GM18909 (cell line): Measurements from ENCODE around the gene CPZ.
"Not testable (repeated sequence)": the region's sequence is repeated elsewhere in the genome, so short reads cannot be mapped to it uniquely, and the experiment has no call there.

ENCODE experiments used
- ATAC-seq: cut with Tn5 transposase; IDR thresholded peaks from one replicate; pipeline ENCODE4 v1.9.1; 2021; ENCODE audit warnings: mild to moderate bottlenecking; ENCODE audit not compliant: unreplicated experiment, poor library complexity

The CPZ gene

DNA sequence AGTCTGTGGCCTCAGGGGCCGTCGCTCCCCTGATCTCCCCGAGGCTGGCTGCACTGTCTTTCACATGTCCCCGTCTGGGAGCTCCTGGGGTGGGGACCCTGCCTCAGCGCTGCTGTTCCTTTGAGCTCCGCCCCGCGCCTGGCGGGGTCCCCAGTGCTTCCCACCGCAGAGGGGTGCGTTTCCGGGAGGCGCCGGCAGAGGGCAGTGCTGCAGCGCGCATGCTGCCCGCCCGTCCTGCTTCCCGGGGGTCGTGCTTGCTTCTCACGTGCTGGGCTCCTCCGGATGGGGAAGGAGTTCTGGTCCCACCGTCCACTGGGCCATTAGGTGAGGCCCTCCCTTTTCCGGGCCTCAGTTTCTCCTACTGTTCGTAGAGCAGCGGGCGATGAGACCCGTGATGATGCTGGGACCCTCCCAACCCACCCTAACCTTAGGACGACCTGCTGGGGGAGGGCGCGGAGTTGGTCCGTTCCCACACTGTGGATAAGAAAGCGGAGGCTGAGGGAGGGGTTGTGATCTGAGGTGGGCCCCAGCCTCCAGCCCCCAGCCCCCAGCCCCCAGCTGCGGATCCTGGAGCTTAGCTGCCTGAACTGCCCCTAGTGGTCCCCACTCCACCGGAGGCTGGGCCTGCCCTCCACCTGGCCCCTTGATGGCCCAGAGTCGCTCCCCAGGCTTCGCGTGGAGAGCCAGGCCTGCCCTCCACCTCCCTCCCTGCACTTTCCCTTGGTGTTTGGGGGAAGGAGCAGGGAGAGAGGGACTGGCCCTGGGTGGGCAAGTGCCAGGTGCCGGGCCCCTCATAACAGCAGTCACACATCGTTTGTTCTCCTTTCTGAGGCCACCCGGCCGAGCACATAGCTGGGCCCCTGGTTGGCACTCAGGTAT, 15.3 kb downstream of the CPZ start:
- no peak for ATAC-seq

DNA sequence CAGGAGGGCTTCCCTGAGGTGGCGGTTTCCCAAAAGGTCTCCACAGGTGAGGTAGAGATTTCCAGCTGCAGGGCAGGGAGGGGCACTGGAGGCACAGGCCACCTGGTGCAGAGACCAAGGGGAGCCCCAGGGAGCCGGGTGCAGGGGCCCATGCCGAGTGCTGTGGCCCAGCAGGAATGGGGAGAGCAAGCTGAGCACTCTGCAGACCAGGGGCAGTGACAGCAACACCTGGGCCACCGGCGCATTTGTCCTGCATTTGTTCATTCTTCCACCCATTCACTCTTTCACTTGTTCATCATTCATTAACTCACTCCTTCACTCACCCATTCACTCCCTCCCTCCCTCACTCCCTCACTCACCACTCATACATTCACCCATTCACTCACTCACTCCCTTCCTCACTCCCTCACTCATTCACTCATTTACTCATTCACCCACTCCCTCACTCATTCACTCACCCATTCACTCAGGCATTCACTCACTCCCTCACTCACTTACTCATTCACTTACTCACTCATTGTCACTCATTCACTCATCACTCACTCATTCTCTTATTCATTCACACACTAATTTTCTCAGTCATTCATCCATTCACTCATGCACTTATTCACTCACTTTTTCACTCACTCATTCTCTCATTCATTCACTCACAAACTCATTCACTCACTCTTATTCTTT, 16.3 kb downstream of the CPZ start:
- ATAC-seq, result no peak

- ATAC-seq, result no peak
These were observed 16.8 kb downstream of the CPZ start for GRCh38 chr4:8609406-8609805.

- ATAC-seq, result no peak
These were observed 17.3 kb downstream of the CPZ start for GRCh38 chr4:8609824-8610350.

DNA sequence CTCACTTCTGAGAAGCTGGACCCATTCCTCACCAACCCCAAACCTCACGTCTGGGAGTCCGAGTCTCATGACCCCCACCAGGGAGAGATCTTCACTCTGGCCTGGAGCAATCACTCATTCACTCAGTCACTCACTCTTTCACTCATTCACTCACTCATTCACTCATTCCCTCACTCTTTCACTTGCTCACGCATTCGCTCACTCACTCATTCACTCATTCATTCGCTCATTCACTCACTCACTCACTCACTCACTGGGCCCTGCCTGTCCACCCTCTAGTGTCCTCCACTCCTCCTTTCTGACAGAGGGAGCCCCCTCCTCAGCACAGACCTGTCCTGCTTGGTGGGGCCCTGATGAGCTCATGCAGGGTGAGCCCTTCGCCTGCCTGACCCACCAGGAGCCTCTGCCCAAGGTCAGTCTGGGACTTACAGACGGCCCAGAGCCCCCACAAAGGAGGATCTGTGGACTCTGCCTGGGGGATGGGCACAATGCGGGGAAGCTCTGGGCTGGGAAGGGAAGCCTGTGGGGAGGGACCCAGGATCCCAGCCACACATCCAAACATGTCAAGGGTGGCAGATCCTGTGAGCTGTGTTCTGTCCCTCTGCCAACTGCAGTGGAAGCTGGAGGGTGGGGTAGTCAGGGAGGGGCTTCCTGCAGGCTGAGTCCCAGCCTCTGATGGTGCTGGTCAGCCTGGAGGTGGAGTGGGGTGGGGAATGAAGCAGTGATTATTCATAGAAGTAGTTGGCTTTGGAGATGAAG, 18.5 kb downstream of the CPZ start:
- no peak for ATAC-seq

GRCh38 chr4:8612646-8613045, 20.1 kb downstream of the CPZ start:
- ATAC-seq, result no peak

DNA sequence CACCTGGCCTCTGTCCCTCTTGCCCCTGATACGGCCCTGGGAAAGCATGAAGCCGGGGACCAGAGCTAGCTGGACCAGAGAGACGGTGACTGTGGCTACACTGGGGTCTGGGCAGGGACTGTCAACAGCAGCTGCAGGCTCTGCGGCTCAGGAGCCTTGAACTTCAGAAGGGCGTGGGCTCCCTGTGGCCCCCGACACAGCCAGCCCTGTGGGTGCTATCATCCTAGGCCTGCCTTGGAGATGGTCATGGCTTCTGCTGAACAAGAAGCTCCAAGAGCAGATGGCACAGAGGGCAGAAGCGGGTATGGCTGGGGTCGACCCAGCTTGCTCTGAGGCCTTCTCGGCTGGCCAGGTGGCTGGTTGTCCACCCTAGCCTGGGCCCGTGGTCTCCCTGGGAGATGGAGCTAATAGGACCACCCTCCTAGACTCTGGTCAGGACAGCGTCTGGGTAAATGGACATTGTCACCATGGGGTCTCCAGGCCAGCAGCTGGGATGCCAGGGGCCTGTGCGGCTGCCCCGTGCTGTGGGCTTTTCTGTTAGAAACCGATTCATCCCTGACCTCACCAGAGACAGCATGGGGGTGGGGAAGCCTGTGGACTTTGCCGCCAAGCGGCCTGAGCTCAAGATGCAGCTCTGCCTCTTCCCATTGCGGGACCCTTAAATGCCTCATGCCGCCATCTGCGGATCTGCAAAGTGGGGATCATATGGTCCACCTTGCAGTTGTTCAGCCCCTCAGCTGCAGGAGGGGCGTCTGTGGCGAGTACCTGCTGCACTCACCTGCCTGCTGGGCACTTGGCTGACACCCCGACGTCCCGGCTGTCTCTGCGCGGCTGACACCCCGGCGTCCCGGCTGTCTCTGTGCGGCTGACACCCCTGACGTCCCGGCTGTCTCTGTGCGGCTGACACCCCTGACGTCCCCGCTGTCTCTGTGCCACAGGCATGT, 21.1 kb downstream of the CPZ start:
- ATAC-seq, result no peak

DNA sequence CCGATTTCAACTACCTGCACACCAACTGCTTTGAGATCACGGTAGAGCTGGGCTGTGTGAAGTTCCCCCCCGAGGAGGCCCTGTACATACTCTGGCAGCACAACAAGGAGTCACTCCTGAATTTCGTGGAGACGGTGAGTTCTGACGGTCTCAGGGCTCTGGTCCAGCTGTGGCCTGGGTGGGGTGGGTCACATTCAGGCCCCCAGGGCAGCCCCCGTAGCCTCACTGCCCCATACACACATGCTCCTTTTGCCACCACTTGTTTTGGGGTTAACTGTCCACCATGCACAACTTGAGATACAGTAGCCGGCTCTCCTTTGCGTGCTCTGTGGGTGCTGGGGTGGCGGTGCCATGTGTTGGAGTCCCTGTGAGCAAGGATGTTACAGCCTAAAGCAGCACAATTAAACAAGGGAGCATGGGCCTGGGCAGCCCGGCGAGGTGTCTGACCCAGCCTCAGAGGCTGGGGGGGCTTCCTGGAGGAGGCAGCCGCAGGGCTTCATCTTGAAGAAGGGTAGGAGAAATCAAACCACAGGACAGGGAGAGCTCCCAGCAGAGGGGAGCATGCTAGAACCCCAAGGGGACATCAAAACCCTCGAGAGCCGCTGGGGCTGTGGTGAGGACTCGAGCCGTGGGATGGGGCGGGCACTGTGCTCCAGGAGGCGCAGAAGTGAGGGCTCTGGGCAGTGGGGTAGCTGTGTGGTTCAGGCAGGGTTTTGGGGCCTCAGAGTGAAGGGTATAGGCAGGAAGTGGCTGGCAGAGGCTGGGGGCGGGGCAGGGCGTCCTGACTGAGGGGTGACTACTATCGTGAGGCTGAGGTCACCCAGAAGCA, 22.0 kb downstream of the CPZ start:
- ATAC-seq, result no peak

DNA sequence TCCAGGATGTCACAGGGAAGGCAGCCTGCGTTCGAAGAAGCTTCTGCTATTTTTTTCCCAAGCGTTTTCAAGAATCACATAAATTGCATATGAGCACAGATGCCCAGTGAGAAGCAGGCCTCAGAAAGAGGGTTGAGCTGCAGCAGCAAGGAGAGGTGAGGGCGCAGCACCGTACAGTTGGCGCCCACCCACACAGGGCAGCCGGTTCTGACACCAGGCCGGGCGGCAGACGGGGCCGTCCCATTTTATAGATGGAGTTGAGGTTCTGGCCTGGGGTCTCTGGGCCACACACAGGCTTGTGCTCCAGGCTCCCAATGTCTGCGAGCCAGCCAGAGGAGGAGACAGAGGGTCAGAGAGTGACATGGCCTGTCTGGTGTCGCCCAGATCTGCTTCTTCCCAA, 22.8 kb downstream of the CPZ start:
- no peak for ATAC-seq

DNA sequence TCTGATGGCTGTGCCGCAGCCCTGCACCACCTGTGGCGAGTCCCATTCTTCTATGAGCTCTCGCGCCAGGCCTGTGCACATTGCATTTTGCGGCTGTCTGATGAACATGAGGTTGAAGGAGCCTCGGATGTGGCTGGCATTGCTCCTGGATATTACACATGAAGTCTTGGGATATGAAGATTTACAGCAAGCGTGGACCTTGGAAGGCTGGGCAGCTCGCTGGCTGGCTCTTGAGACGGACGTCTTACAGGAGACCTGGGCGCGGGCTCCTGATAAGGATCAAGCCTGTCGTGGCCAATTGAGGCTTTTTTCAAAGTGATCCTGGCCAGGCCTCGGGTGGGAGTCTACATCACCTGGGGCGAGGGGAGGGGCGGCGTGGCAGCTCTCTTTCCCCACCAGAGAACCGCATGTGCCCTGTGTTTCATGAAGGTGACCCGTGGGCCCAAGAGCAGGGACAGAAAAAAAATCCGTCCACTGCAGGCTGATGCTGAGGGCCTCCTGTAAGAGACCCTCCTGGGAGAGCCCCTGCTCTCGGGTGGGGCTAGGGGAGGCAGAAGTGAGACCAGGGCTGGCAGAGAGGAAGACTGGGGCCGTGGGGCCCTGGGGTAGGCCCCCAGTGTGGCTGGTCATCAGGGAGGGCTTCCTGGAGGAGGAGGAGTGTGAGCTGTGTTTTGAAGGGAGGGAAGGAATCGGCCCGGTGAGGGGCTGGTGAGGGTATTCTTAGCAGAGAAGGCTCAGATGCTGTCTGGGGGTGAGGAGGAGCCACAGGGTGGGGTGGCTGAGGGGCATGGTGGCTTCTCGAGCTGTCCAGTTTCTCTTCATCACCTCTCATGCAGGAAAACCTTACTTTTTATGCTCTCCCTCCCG, 23.6 kb downstream of the CPZ start:
- no peak for ATAC-seq

DNA sequence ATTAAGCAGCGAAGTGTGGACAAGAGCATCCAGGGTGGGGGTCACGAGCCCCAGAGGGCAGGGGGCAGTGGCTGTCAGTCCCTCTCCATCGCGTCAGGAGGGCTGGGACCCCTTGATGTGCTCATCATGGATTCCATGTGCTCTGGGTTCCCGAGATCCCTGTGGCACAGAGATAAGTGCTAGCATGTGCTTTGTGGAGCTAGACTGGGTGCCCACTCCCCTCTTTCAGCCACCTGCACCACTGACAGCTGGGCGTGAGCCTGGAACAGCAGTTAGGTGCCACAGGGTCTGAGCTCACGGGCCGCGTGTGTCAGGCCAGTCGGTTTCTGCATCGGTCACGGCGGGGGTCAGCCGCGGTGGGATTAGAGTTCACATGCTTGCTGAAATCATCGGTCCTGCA, 24.3 kb downstream of the CPZ start:
- ATAC-seq, result no peak

DNA sequence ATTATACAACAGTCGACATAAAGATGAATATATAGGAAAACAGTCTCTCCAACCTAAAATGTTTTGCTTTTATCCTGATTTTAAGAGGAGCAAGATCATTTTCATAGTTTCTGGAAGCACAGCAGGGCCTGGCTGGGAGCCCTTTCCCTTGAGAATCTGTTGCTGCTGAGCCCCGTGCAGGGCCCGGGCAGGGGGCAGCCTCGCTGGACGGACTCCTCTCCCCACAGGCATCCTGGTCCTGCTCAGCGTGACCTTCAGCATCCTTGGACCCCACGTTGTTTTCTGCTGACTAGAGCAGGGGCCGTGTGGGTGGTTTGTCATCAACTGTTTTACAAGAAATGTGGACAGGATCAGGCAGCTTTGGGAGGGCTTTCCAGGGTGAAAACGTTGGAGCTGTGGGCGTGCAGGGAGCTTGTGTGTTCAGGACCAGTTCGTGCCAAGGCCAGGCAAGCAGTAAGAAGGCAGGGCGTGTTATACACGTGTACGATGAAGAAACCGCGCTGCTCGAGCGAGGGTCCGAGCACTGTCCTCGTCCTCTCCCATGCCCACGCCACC, 25.0 kb downstream of the CPZ start:
- no peak for ATAC-seq

GRCh38 chr4:8618421-8618820, 25.9 kb downstream of the CPZ start:
- no peak for ATAC-seq

DNA sequence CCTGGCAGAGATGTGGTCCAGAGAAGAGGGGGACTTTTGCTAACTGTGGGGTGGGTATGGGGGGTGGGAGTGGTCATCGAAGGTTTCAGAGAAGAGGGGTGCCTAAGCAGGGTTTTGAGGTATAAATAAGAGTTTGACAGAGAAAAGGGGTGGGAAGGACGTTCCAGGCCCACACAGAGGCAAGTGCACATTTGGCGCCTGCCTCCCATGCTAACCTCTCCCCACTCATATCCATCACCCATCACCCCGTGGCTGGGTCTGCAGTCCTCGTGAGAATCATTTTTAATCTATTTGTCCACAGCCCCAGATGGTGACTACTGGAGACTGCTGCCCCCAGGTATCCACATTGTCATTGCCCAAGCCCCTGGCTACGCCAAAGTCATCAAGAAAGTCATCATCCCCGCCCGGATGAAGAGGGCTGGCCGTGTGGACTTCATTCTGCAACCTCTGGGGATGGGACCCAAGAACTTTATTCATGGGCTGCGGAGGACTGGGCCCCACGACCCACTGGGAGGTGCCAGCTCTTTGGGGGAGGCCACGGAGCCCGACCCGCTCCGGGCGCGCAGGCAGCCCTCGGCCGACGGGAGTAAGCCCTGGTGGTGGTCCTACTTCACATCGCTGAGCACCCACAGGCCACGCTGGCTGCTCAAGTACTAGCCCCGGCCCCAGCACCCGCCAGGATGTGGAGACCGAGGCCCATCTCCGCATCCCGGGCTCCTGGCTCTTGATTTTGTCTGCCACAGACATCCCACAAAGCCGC, 26.6 kb downstream of the CPZ start:
- ATAC-seq, result no peak

DNA sequence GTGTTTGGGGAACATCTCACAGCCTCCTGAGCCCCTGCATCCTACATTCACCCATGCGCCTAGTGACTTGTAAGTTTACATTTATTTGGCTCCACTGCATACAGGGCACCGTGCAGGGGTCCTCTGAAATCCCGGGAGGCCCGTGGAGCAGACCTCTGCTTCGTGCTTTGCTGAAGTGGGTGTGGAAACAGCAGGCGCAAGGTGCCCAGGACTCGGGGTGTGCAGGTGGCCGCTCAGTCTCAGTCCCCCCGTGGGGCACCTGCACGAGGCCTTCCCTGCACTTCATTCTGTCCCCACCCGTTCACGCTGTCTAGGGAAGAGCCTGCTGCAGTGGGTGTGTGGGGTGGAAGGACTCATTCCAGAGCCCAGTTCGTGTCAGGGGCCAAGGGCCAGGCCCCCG, 28.6 kb downstream of the CPZ start:
- ATAC-seq, result not testable (repeated sequence)

- not testable (repeated sequence) for ATAC-seq
These were observed 32.2 kb downstream of the CPZ start for GRCh38 chr4:8624601-8625272.
